OCI-LY3 (cell line): Measurements from ENCODE around the gene TEX19.
A peak's percentile ranks its signal among the peaks of the same experiment; 100 is the strongest.

Experiments
- H2AFZ ChIP-seq: fragments of 200-600, 300-600 bp; shearing (Covaris generic); 2 replicates; pipeline ENCODE4 v1.6.0; 2014; ENCODE audit warnings: antibody characterized with exemption, low read depth, low read length
- H3K27ac ChIP-seq: fragments of 200-600, 300-600 bp; sonication (generic); 2 replicates; pipeline ENCODE4 v1.5.1; 2014; ENCODE audit warnings: mild to moderate bottlenecking, low read length, moderate library complexity, mixed read lengths
- H3K27me3 ChIP-seq: fragments of 200-600, 300-600 bp; sonication (generic); 2 replicates; pipeline ENCODE4 v1.6.1; 2014; ENCODE audit warnings: low read depth, low read length, mixed read lengths
- H3K36me3 ChIP-seq: fragments of 200-600, 300-600 bp; sonication (generic); replicated peaks from 2 replicates; pipeline ENCODE3; 2014; ENCODE audit warnings: low read depth, low read length, mixed read lengths
- H3K4me1 ChIP-seq: fragments of 300-600, 200-600 bp; sonication (generic); 2 replicates; pipeline ENCODE4 v1.6.1; 2014; ENCODE audit warnings: low read length, mixed read lengths
- H3K4me2 ChIP-seq: fragments of 200-600, 300-600 bp; sonication (generic); 2 replicates; pipeline ENCODE4 v1.6.1; 2014; ENCODE audit warnings: low read length, mixed read lengths
- H3K4me3 ChIP-seq: fragments of 300-600, 200-600 bp; sonication (generic); 2 replicates; pipeline ENCODE4 v1.5.1; 2014; ENCODE audit warnings: antibody characterized with exemption, mild to moderate bottlenecking, low read length, moderate library complexity
- H3K79me2 ChIP-seq: fragments of 300-600, 200-600 bp; shearing (Covaris generic); 2 replicates; pipeline ENCODE4 v1.6.1; 2014; ENCODE audit warnings: mild to moderate bottlenecking, low read length, mixed read lengths
- H3K9ac ChIP-seq: fragments of 300-600, 200-600 bp; shearing (Covaris generic); 2 replicates; pipeline ENCODE4 v1.6.0; 2014; ENCODE audit warnings: mild to moderate bottlenecking, low read length, moderate library complexity
- H3K9me3 ChIP-seq: fragments of 200-600, 300-600 bp; shearing (Covaris generic); 2 replicates; pipeline ENCODE4 v1.6.1; 2014; ENCODE audit warnings: low read length, mixed read lengths; ENCODE audit not compliant: insufficient read depth
- H4K20me1 ChIP-seq: fragments of 200-600, 300-600 bp; sonication (generic); 2 replicates; pipeline ENCODE4 v1.6.1; 2016; ENCODE audit warnings: low read length, mixed read lengths; ENCODE audit not compliant: insufficient read depth
- CTCF ChIP-seq: fragments of 200-600, 300-600 bp; sonication (generic); IDR thresholded peaks from 2 replicates; pipeline ENCODE4 v1.5.1; 2014; ENCODE audit warnings: antibody characterized with exemption, low read length, low read depth
- EZH2phosphoT487 ChIP-seq: fragments of 200-600 bp; shearing (Covaris generic); IDR thresholded peaks from 2 replicates; pipeline ENCODE4 v1.6.1; 2018; ENCODE audit warnings: antibody characterized with exemption, mixed run types, low read depth

TEX19 gene

DNA sequence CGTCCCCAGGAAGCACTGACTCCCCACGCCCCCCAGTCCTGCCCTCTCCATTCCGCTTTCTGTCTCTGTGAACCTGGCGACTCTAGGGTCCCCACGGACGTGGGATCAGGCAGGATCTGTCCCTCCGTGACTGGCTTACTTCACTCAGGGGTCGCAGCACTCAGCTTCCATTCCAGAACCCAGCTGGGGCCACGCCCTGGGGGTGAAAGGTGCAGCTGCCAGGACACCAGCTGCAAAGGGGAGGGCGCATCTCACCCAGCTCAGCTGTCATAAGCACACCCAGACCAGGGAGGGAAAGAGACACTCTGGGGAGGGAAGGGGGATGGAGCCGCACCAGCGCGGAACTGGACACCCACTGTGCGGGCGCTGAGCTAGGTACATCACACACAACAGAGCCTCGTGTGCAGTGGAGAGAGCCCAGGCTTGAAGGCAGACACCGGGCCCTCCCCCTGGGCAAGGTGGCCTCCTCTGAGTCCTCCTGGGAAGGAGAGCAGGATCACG lies 40.6 kb downstream of the TEX19 start:
- H3K36me3 ChIP-seq, result peaks cover 11% of the 10 kb centered on the region
- H4K20me1 ChIP-seq, result no peaks in the 10 kb centered on the region
- no peaks in the 10 kb centered on the region for H3K79me2 ChIP-seq
- no peak overlapping the region for H3K4me3 ChIP-seq
- no peaks in the 10 kb centered on the region for H3K27me3 ChIP-seq
- peaks cover 22% of the 10 kb centered on the region for H3K4me1 ChIP-seq
- TF ChIP-seq CTCF (no peak), EZH2phosphoT487 (no peak)
- no peak overlapping the region for H3K9ac ChIP-seq
- no peak overlapping the region for H2AFZ ChIP-seq
- H3K4me2 ChIP-seq, result no peak overlapping the region
- H3K27ac ChIP-seq, result no peak overlapping the region
- H3K9me3 ChIP-seq, result no peaks in the 10 kb centered on the region

GRCh38 chr17:82400206-82400605 lies 41.2 kb downstream of the TEX19 start:
- H3K27me3 ChIP-seq, result no peaks in the 10 kb centered on the region
- no peak overlapping the region for H3K4me2 ChIP-seq
- no peak overlapping the region for H3K4me3 ChIP-seq
- no peak overlapping the region for H2AFZ ChIP-seq
- H3K27ac ChIP-seq, result no peak overlapping the region
- no peak for TF ChIP-seq EZH2phosphoT487
- TF ChIP-seq CTCF, result no peak
- no peak overlapping the region for H3K9ac ChIP-seq
- H3K79me2 ChIP-seq, result no peaks in the 10 kb centered on the region
- peaks cover 11% of the 10 kb centered on the region for H3K36me3 ChIP-seq
- H4K20me1 ChIP-seq, result no peaks in the 10 kb centered on the region
- H3K9me3 ChIP-seq, result no peaks in the 10 kb centered on the region
- H3K4me1 ChIP-seq, result peaks cover 22% of the 10 kb centered on the region

DNA sequence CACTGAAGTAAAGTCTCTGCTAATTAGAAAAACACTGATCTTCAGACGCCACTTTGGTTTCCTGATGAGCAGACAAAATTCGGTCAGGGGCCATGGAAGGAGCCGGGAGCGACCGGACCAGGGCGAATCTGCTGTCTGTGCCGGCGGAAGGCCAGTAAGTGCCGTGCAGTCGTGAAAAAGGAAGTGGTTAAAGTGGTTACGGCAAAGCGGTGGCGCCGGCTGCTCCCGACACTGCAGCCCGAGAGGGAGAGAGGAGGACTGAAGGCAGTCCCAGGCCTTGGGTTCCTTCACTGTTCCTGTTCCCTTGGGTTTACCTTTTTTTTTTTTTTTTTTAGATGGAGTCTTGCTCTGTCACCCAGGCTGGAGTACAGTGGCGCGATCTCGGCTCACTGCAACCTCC lies 41.8 kb downstream of the TEX19 start:
- no peak overlapping the region for H3K27ac ChIP-seq
- H3K4me3 ChIP-seq, result peak overlapping the region; percentile 68
- no peak for TF ChIP-seq CTCF
- TF ChIP-seq EZH2phosphoT487, result no peak
- H3K79me2 ChIP-seq, result no peaks in the 10 kb centered on the region
- no peaks in the 10 kb centered on the region for H3K9me3 ChIP-seq
- peaks cover 22% of the 10 kb centered on the region for H3K4me1 ChIP-seq
- H3K27me3 ChIP-seq, result no peaks in the 10 kb centered on the region
- peak overlapping the region; percentile 92 for H3K4me2 ChIP-seq
- peak overlapping the region; percentile 42; the same call in 1 of the 2 replicates for H2AFZ ChIP-seq
- peak overlapping the region; percentile 47 for H3K9ac ChIP-seq
- peaks cover 11% of the 10 kb centered on the region for H3K36me3 ChIP-seq
- H4K20me1 ChIP-seq, result no peaks in the 10 kb centered on the region

DNA sequence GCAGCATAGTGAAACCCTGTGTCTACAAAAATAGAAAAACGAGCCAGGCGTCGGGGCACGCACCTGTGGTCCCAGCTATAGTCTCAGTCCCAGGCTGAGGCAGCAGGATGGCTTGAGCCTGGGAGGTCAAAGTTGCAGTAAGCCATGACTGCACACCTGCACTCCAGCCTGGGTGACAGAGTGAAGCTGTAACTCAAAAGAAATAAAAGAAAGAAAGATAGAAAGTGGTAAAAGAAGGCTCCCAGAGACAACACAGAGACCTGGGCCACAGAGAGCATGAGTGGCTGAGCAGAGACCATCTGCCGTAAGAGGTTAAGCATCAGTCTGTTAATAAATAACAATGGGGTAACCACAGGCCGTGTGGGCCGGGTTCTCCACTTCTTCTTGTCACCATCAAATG lies 43.8 kb downstream of the TEX19 start:
- peaks cover 11% of the 10 kb centered on the region for H3K36me3 ChIP-seq

More for the DNA sequence above, 43.8 kb downstream of the TEX19 start:
- no peaks in the 10 kb centered on the region for H3K9me3 ChIP-seq
- H3K4me3 ChIP-seq, result peak overlapping the region; percentile 6; the same call in 1 of the 2 replicates
- no peaks in the 10 kb centered on the region for H4K20me1 ChIP-seq
- H2AFZ ChIP-seq, result no peak overlapping the region
- peak overlapping the region; percentile 38 for H3K27ac ChIP-seq
- H3K4me2 ChIP-seq, result peak overlapping the region; percentile 38
- TF ChIP-seq CTCF (no peak), EZH2phosphoT487 (no peak)
- H3K27me3 ChIP-seq, result no peaks in the 10 kb centered on the region
- no peaks in the 10 kb centered on the region for H3K79me2 ChIP-seq
- no peak overlapping the region for H3K9ac ChIP-seq
- peaks cover 23% of the 10 kb centered on the region for H3K4me1 ChIP-seq
